HG03442 (cell line): ENCODE measurements around the gene PRR33.
"Not testable (repeated sequence)": the region's sequence is repeated elsewhere in the genome, so short reads cannot be mapped to it uniquely, and the experiment has no call there.

Experiments
- ATAC-seq: cut with Tn5 transposase; IDR thresholded peaks from one replicate; pipeline ENCODE4 v1.9.1; 2021; ENCODE audit warnings: mild to moderate bottlenecking, moderate library complexity; ENCODE audit not compliant: unreplicated experiment

Gene PRR33

DNA sequence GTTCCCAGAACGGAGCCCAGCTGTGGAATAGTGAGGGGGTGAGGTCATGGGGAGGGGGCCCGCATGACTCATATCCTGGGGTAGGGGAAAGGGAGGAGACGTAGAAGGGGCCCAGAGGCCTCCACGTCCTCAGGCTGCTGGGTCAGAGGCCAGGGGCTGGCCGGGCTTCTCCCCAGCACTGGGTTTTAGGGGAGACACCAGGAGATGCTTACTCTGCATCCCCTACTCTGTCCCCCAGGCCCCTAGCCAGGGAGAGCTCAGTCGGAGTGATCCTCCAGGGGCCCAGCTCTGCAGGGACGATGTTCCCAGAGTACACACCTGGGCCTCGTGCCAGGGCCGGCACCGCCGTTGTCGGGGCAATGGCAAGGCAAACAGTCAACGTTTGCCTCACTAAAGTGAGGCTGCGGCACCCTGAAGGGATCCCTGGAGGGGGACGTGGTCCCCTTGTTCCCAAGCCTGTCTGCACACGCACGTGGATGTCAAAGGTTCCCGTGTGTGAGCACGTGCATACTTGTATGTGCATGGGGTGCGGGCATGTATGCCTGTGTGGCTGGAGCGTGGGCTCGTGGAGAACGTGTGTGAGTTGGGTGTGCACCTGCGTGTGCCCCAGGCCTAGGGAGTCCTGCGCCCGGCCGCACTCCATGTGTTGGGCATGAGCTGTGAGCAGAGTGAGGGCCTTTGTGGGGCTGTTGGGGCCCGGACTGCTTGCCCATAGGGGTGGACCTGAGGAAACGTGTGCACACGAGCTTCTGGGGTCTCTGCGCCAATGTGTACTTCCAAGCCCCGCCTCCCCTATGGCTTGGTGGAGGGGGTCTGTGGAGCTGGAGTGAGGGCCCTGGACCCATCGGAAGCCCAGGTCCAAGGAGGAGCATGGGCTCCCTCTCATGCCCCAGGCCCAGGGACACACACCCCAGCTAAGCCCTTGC, 14.2 kb downstream of the PRR33 start:
- no peak for ATAC-seq

DNA sequence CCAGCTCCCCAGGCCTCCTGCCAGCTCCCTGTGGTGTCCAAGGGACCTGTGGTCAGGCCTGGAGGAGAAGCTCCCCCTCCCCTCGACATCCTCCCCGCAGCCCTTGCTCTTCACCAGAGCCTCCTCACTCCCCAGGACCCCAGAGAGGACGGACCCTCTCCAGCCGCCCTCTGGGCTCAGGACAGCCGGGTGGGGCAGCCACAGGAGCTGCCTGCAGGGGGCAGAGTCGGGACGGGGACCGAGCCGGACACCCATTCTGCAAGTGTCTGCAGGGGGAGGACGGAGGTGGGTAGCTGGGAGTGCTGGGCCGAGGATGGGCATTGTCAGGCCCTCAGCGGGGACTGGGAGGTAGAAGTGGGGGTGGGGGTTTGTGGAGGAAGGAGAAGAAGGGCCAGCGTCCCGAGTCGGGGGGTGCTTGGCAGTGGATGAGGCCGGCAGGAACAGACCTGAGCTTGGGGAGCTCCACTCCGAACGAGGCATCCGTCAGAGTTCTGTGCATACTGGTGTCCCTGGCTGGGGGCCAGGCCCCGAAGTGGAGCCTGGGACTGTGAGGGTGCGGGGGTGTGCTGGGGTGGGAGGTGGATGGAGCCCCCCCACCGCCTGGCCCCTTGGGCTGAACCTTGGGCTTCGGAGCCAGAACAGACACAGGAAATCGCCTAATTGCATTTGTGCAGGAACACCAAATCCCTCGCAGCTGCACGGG, 15.2 kb downstream of the PRR33 start:
- no peak for ATAC-seq

GRCh38 chr11:1875851-1876301, 15.8 kb downstream of the PRR33 start:
- ATAC-seq, result not testable (repeated sequence)

GRCh38 chr11:1875093-1875850, 16.4 kb downstream of the PRR33 start:
- ATAC-seq, result no peak

DNA sequence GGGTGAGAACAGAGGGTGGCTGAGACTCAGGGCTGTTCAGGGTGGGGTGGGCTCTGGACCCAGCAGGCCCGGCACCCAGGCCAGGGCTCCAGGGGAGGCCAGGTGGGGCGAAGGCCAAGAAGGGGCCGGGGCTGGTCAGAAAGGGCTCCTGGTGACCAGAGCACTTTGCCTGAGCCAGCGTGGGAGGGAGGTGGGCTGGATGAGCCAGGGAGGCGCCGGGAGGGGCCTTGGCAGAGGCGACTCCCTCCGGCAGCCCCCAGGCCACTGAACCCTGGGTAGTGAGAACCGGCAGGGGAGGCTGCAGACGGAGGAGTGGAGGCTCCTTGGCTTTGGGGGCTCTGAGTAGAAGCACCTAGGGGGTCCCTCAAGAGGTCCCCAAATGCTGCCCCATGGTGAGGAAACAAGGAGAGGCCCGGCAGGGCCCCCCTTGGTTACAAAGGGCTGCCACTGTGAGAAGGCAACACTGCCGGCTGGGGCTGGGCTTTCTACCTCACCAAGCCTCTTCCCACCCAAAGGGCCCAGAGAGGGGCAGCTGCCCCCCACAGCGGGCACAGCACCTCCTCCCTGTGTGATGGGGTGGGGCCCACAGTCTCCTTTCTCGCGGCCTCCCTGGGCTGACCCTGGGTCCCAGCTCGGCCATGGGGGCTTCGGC, 17.1 kb downstream of the PRR33 start:
- not testable (repeated sequence) for ATAC-seq

DNA sequence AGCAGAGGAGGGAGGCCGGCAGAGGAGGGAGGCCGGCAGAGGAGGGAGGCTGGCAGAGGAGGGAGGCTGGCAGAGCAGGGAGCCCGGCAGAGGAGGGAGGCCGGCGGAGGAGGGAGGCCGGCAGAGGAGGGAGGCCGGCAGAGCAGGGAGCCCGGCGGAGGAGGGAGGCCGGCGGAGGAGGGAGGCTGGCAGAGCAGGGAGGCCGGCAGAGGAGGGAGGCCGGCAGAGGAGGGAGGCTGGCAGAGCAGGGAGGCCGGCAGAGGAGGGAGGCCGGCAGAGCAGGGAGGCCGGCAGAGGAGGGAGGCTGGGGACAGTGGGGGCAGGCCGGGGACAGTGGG, 17.9 kb downstream of the PRR33 start:
- not testable (repeated sequence) for ATAC-seq

DNA sequence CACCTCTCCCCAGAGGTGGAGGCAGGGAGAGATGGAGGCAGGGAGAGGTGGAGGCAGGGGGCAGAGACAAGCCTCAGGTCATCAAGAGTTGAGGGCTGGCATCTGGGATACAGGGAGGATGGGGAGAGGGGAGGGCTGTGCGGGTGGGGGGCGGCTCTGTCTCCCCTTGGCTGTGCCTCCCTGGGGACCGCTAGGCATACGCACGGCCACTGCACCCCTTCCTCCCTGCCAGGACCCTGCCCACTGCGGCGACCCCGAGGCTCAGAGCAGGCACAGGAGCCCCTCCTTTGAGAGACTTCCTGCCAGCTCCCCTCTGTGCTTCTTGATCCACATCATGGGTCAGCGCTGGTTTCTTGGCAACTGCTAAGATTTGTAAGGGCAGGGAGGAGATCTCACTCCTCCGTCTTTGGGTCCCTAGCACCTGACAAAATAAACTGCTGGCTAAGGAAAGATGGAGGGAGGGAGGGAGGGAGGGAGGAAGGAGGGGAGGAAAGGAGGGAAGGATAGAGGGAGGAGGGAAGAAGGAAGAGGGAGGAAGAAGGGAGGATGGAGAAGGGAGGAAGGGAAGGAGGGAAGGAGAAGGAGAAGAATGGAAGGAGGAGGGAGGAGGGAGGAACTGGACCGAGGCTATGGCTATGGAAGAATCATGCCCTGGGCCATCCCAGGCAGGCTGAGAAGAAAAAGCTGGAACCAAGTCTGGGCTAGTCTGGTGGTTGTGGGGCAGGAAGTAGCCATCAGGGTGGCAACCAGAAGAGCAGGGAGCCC, 18.5 kb downstream of the PRR33 start:
- no peak for ATAC-seq

DNA sequence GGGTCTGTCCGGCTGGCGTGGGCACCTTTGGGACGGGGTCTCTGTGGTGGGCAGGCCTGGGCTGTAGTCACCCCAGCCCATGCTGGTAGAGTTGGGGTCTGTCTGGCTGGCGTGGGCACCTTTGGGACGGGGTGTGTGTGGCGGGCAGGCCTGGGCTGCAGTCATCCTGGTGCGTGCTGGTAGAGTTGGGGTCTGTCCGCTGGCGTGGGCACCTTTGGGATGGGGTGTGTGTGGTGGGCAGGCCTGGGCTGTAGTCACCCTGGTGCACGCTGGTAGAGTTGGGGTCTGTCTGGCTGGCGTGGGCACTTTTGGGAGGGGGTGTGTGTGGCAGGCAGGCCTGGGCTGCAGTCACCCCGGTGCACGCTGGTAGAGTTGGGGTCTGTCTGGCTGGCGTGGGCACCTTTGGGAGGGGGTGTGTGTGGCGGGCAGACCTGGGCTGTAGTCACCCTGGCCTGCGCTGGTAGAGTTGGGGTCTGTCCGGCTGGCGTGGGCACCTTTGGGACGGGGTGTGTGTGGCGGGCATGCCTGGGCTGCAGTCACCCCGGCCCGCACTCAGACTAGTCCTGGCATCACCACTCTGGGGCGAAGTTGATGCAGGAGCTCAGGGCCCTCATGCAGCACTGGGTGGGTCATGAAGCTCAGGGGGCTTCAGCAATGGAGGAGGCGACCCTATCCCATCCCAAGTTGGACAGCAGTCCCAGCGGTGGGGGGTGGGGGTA, 19.3 kb downstream of the PRR33 start:
- no peak for ATAC-seq

DNA sequence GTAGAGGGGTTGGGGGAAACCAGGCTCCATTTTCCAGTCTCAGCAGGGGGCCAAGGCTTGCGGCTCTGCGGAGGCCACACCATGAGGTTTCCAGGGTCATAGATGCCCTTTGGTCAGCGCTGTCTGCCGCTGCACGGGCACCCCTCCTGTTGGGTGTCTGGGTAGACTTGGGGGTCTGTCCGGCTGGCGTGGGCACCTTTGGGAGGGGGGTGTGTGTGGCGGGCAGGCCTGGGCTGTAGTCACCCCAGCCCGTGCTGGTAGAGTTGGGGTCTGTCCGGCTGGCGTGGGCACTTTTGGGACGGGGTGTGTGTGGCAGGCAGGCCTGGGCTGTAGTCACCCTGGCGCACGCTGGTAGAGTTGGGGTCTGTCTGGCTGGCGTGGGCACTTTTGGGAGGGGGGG, 20.2 kb downstream of the PRR33 start:
- ATAC-seq, result no peak

GRCh38 chr11:1870721-1871466, 20.8 kb downstream of the PRR33 start:
- ATAC-seq, result no peak

DNA sequence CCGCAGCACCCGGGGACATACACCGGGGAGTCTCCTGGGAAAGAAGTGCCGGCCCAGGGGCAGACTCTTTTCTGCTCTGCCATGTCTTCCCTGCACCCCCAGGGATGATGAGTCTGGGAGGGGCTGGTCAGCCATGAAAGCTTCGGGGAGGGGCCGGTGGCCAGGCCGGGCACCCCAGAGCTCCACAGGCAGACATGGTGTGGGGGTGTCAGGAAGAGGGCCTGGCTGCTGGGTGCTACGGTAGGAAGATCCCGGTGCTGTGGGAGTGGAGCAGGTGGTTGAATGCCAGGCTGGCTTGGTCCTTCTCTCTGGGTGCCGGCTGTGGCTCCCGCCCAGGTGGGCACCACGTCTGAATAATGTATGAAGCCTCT, 21.4 kb downstream of the PRR33 start:
- no peak for ATAC-seq

GRCh38 chr11:1869427-1870325, 22.0 kb downstream of the PRR33 start:
- no peak for ATAC-seq

GRCh38 chr11:1868636-1869291, 22.9 kb downstream of the PRR33 start:
- ATAC-seq, result no peak

- ATAC-seq, result no peak
Observed at GRCh38 chr11:1868056-1868635, 23.5 kb downstream of the PRR33 start.

GRCh38 chr11:1867381-1867780, 24.3 kb downstream of the PRR33 start:
- ATAC-seq, result no peak

- ATAC-seq, result no peak
Observed at GRCh38 chr11:1866776-1867175, 24.9 kb downstream of the PRR33 start.

GRCh38 chr11:1866226-1866625, 25.5 kb downstream of the PRR33 start:
- ATAC-seq, result no peak
